ENCODE data around the gene HLA-G.
"Not testable (repeated sequence)": the region's sequence is repeated elsewhere in the genome, so short reads cannot be mapped to it uniquely, and the experiment has no call there.

HLA-G gene

GRCh38 chr6:29827579-29828470 lies at the start of gene HLA-G:
Gene HLA-G (plus strand): TSS chr6:29827825. CDS start chr6:29827845, 20 bp downstream.
- no peaks in the 10 kb centered on the region for H3K4me1 ChIP-seq (ENCODE audit: insufficient read depth, low read length)
- no peak within 1 kb of the TSS for H2AFZ ChIP-seq (ENCODE audit: low read depth, low read length)
- TF ChIP-seq EZH2 (IDR thresholded peaks at IDR 0.05; ENCODE audit: borderline replicate concordance, low read depth, low read length, severe bottlenecking): no peak
- no peak for TF ChIP-seq CTCF (IDR thresholded peaks at IDR 0.05; ENCODE audit: borderline replicate concordance, extremely low read depth, low read length, poor library complexity, severe bottlenecking)

GRCh38 chr6:29780019-29780698 lies 47.5 kb upstream of the HLA-G start:
- H2AFZ ChIP-seq (ENCODE audit: low read depth, low read length); H3K4me2 ChIP-seq (ENCODE audit: insufficient read depth, low read length); H3K27me3 ChIP-seq (ENCODE audit: insufficient read depth, low read length, poor library complexity); H3K79me2 ChIP-seq (ENCODE audit: insufficient read depth, low read length); H3K36me3 ChIP-seq (ENCODE audit: insufficient read depth, low read length); H3K4me3 ChIP-seq (ENCODE audit: low read depth in 1 of 2, low read length in 2 of 2); ATAC-seq (ENCODE audit: insufficient read depth, low read depth); DNase-seq; H3K4me1 ChIP-seq (ENCODE audit: insufficient read depth, low read length); H4K20me1 ChIP-seq (ENCODE audit: insufficient read depth, low read length); H3K27ac ChIP-seq (ENCODE audit: low read length); H3K9me3 ChIP-seq (ENCODE audit: insufficient read depth, low read length, severe bottlenecking); H3K9ac ChIP-seq (ENCODE audit: low read depth, low read length): not testable (repeated sequence)

More at GRCh38 chr6:29827579-29828470, at the start of gene HLA-G:
- H3K27ac ChIP-seq (ENCODE audit: low read length): no peak within 1 kb of the TSS
- no peak within 1 kb of the TSS for H3K9ac ChIP-seq (ENCODE audit: low read depth, low read length)
- no peaks in the 10 kb centered on the region for H3K36me3 ChIP-seq (ENCODE audit: insufficient read depth, low read length)
- no peak for DNase-seq
- H3K4me3 ChIP-seq (ENCODE audit: low read depth in 1 of 2, low read length in 2 of 2): peak within 1 kb of the TSS in 1 of 2 experiments; percentile 39; a peak in 1 of 4 replicates
- H3K79me2 ChIP-seq (ENCODE audit: insufficient read depth, low read length): no peaks in the 10 kb centered on the region
- H4K20me1 ChIP-seq (ENCODE audit: insufficient read depth, low read length): no peaks in the 10 kb centered on the region
- H3K4me2 ChIP-seq (ENCODE audit: insufficient read depth, low read length): no peak within 1 kb of the TSS
- no peaks in the 10 kb centered on the region for H3K9me3 ChIP-seq (ENCODE audit: insufficient read depth, low read length, severe bottlenecking)
- H3K27me3 ChIP-seq (ENCODE audit: insufficient read depth, low read length, poor library complexity): peaks cover 11% of the 10 kb centered on the region
- no peak for ATAC-seq (ENCODE audit: insufficient read depth, low read depth)

GRCh38 chr6:29789176-29789575 lies 38.4 kb upstream of the HLA-G start:
- Histone ChIP-seq H3K4me3 (ENCODE audit: low read depth in 1 of 2, low read length in 2 of 2) (no peak overlapping the region), H3K9me3 (ENCODE audit: insufficient read depth, low read length, severe bottlenecking) (no peaks in the 10 kb centered on the region), H3K4me2 (ENCODE audit: insufficient read depth, low read length) (no peak overlapping the region), H3K27me3 (ENCODE audit: insufficient read depth, low read length, poor library complexity) (peaks cover 3% of the 10 kb centered on the region), H4K20me1 (ENCODE audit: insufficient read depth, low read length) (no peaks in the 10 kb centered on the region), H3K27ac (ENCODE audit: low read length) (no peak overlapping the region), H2AFZ (ENCODE audit: low read depth, low read length) (no peak overlapping the region), H3K9ac (ENCODE audit: low read depth, low read length) (no peak overlapping the region), H3K36me3 (ENCODE audit: insufficient read depth, low read length) (no peaks in the 10 kb centered on the region), H3K79me2 (ENCODE audit: insufficient read depth, low read length) (no peaks in the 10 kb centered on the region), H3K4me1 (ENCODE audit: insufficient read depth, low read length) (no peaks in the 10 kb centered on the region)
- ATAC-seq (ENCODE audit: insufficient read depth, low read depth) (no peak), DNase-seq (no peak)
- TF ChIP-seq CTCF (IDR thresholded peaks at IDR 0.05; ENCODE audit: borderline replicate concordance, extremely low read depth, low read length, poor library complexity, severe bottlenecking): no peak
- TF ChIP-seq EZH2 (IDR thresholded peaks at IDR 0.05; ENCODE audit: borderline replicate concordance, low read depth, low read length, severe bottlenecking): no peak

GRCh38 chr6:29790626-29791025 lies 37.0 kb upstream of the HLA-G start:
- no peak for DNase-seq
- Histone ChIP-seq H4K20me1 (ENCODE audit: insufficient read depth, low read length) (no peaks in the 10 kb centered on the region), H3K27me3 (ENCODE audit: insufficient read depth, low read length, poor library complexity) (peaks cover 6% of the 10 kb centered on the region), H3K4me3 (ENCODE audit: low read depth in 1 of 2, low read length in 2 of 2) (no peak overlapping the region), H3K4me2 (ENCODE audit: insufficient read depth, low read length) (no peak overlapping the region), H3K4me1 (ENCODE audit: insufficient read depth, low read length) (no peaks in the 10 kb centered on the region), H3K79me2 (ENCODE audit: insufficient read depth, low read length) (no peaks in the 10 kb centered on the region), H2AFZ (ENCODE audit: low read depth, low read length) (no peak overlapping the region), H3K9ac (ENCODE audit: low read depth, low read length) (no peak overlapping the region), H3K27ac (ENCODE audit: low read length) (no peak overlapping the region), H3K36me3 (ENCODE audit: insufficient read depth, low read length) (no peaks in the 10 kb centered on the region), H3K9me3 (ENCODE audit: insufficient read depth, low read length, severe bottlenecking) (no peaks in the 10 kb centered on the region)
- no peak for TF ChIP-seq EZH2 (IDR thresholded peaks at IDR 0.05; ENCODE audit: borderline replicate concordance, low read depth, low read length, severe bottlenecking)
- ATAC-seq (ENCODE audit: insufficient read depth, low read depth): no peak
